Left renal cortex interstitium (tissue), 4 donors: Measurements from ENCODE around the gene PPP6R3. TPM values are rescaled to one million over a fixed set of nuclear protein-coding genes. Genes with fewer than 3 reads are reported as not detected.
"Not testable (repeated sequence)": the region's sequence is repeated elsewhere in the genome, so short reads cannot be mapped to it uniquely, and the experiment has no call there.

Experiments used
- DNase-seq, 4 donors: peaks; one replicate each; pipeline ENCODE4 v3.0.0-alpha.2; 2013; ENCODE audit warnings: low read depth in 4 of 4, low spot score in 2 of 4, missing footprints in 1 of 4
- polyA plus RNA-seq, 4 donors: library from polyadenylated mRNA; unstranded; fragments of 120-200 nt; gene quantifications; one replicate each; pipeline ENCODE4 v1.2.1, GENCODE V29; 2013; ENCODE audit not compliant: insufficient read length in 4 of 4

The PPP6R3 gene
- polyA plus RNA-seq, 4 donors: 83.7 to 128 (median 106) TPM

- no peak for DNase-seq
Observed at GRCh38 chr11:68454767-68455166, 5.8 kb upstream of the PPP6R3 start.

GRCh38 chr11:68455485-68455884 is 5.1 kb upstream of the PPP6R3 start:
- no peak for DNase-seq

- no peak for DNase-seq
Observed at GRCh38 chr11:68457216-68457897, 3.2 kb upstream of the PPP6R3 start.

GRCh38 chr11:68457898-68458249 is 2.7 kb upstream of the PPP6R3 start:
- no peak for DNase-seq

- not testable (repeated sequence) for DNase-seq
Observed at GRCh38 chr11:68458340-68458739, 2.2 kb upstream of the PPP6R3 start.

GRCh38 chr11:68459886-68460740 is 439 bp upstream of the PPP6R3 start:
- peak; percentile 99 to 100 (median 100) for DNase-seq

GRCh38 chr11:68461575-68461917 is 994 bp downstream of the PPP6R3 start:
- no peak for DNase-seq

- no peak for DNase-seq
Observed at GRCh38 chr11:68463714-68464113, 3.2 kb downstream of the PPP6R3 start.

GRCh38 chr11:68467201-68467834 is 6.8 kb downstream of the PPP6R3 start:
- DNase-seq: no peak

- DNase-seq: no peak
Observed at GRCh38 chr11:68468217-68468828, 7.8 kb downstream of the PPP6R3 start.

GRCh38 chr11:68469122-68469521 is 8.6 kb downstream of the PPP6R3 start:
- no peak for DNase-seq

- DNase-seq: no peak
Observed at GRCh38 chr11:68469642-68470041, 9.1 kb downstream of the PPP6R3 start.

- no peak for DNase-seq
Observed at GRCh38 chr11:68470304-68470811, 9.8 kb downstream of the PPP6R3 start.

- DNase-seq: no peak
Observed at GRCh38 chr11:68471360-68472340, 11.1 kb downstream of the PPP6R3 start.

GRCh38 chr11:68472778-68473177 is 12.2 kb downstream of the PPP6R3 start:
- DNase-seq: no peak

GRCh38 chr11:68473693-68474092 is 13.1 kb downstream of the PPP6R3 start:
- DNase-seq: no peak

- DNase-seq: not testable (repeated sequence)
Observed at GRCh38 chr11:68475626-68476025, 15.1 kb downstream of the PPP6R3 start.

- DNase-seq: no peak
Observed at GRCh38 chr11:68479390-68479789, 18.8 kb downstream of the PPP6R3 start.

- DNase-seq: no peak
Observed at GRCh38 chr11:68480193-68480592, 19.6 kb downstream of the PPP6R3 start.
